GM12875 (cell line): ENCODE results near the gene MCF2L.

Source experiments
- H3K4me3 ChIP-seq: one replicate; pipeline ENCODE4 v1.5.1; 2011; ENCODE audit warnings: low read depth, low read length, control low read depth
- CTCF ChIP-seq: IDR thresholded peaks from 2 replicates; pipeline ENCODE4 v1.5.1; 2011; ENCODE audit warnings: low read depth, mild to moderate bottlenecking, control low read depth, inconsistent platforms, low read length, moderate library complexity, borderline replicate concordance; ENCODE audit not compliant: insufficient read depth

The MCF2L gene

DNA sequence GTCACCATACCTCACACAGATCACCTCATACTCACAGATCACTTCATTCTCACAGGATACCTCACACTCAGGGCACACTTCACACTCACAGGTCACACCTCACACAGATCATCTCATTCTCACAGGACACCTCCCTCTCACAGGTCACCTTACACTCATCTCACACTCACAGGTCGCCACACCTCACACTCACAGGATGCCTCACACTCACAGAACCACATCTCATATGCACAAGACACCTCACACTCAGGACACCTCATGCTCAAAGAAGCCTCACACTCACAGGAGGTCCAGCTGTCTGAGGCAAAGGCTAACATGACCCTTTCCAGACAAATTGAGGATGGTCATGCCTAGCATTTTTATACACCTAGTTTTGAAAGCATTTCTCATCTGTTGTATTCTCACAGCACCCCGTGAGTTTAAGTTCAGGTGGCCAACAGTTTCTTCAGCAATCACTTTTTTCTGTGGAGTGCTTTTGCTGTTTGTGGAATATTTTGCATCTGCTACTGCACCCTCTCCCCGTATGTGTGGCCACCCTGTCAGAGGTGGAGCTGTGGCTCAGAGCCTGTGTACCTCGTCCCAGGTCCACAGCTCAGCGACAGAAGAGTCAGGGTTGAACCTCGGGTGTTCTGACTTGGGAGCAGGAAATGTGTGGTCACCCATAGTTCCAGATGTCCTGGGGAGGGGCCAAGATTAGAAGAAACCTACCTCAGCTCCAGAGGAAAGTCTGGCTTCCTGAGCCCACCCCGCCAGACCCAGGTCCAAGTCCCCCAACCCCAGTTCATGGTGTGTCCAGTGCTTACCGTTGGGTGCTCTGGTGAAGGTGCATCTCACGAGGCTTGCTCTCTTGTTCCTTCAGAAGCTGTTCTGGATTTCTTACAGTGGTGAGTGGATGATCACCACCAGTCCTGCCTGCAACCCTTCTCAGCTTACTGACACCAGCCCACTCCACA, 144.2 kb downstream of the MCF2L start:
- H3K4me3 ChIP-seq, result no peak overlapping the region
- no peak for TF ChIP-seq CTCF

- TF ChIP-seq CTCF, result no peak
Measured at GRCh38 chr13:113113846-113114271, 144.8 kb downstream of the MCF2L start.

DNA sequence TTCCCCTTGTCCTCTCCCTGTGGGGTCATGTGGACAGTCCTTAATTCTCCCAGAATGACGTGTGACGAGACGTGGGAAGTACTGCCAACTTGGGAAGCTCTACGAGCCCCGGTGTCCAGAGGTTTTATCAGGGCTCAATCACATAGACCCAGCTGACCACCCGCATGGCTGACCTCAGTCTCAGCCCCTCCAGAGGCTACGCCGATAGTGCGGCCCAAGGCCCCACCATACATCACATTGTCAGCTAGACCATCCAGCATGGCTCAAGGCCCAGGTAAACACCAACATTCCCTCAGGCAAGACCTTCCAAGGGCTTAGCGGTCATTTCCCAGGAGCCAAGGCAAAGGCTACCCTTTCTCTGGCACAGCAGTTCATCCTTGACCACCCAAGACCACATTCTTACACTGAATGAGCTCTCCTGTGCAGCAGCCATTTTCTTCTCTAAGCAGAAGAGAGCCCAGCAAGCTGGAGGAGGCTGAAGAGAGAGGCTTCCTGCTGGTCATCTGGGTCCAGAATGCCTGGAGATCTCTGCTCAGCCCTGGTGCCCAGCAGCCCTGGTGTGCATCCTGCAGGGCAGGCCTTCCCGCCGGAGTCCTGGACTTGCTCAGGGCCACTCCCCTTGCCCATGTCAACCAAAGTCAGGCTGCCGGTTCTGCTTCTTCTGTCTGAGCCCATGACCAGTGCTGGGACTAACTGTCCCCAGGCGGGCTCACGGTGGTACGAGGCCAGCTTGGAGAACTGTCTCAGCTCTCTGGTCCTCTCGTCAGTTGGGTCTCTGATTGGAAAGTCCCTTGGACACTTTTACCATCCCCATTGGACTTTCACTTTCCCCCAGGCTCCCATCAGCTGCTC, 145.7 kb downstream of the MCF2L start:
- TF ChIP-seq CTCF, result no peak
- H3K4me3 ChIP-seq, result no peak overlapping the region

More at GRCh38 chr13:113113846-113114271, 144.8 kb downstream of the MCF2L start:
- H3K4me3 ChIP-seq, result no peak overlapping the region

DNA sequence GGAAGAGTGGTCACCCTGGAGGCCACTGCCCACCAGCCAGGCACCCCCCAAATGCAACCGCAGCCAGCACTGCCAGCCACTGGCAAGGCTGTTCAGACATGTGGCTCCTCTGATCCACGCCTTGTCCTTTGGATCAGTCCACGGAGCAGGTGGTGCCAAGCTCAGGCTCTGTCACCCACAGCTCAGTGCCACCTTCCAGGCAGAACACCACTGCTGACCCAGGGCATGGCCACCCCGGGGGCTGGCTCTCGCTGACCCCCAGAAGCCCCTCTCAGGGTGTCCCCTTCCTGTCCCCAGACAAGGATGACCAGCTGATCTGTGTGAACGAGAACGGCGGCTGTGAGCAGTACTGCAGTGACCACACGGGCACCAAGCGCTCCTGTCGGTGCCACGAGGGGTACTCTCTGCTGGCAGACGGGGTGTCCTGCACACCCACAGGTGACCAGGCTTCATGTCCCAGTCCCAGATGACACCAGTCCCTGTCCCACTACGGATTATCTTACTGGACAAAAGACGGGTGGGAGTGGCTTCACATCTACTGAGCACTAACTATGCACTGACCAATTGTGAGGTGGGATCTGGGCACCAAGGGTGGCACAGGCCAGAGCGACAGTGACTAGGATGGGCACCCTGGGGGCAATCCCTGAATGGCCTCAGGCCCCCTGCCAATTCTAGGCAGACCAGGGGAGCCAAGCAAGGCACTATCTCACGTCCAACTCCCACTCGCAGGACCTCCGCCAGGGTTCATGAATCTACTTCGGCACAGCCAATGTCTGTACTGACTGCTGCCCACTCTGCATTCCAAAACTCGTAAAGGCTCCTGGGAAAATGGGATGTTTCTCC, 146.6 kb downstream of the MCF2L start:
- TF ChIP-seq CTCF, result no peak
- no peak overlapping the region for H3K4me3 ChIP-seq

GRCh38 chr13:113116206-113116800, 147.3 kb downstream of the MCF2L start:
- no peak for TF ChIP-seq CTCF
- no peak overlapping the region for H3K4me3 ChIP-seq

DNA sequence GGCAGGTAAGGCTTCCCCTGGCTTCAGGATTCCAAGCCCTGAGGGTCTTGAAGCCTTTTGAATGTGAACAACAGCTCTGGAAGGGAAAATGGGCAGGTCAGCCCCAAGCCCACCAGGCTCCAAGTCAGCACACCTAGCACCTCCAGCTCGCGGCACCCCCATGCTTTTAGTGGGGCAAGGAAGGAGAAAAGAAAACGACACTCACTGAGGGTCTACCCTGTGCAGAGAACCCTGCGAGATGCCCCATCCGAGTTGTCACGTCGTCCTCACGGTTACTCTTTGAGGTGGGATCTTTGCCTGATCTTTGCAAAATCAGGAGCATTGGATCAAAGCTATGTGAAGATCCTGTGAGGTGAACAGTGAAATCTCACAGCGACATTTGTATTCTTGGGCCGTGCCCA, 147.9 kb downstream of the MCF2L start:
- TF ChIP-seq CTCF, result no peak

More for the DNA sequence above, 147.9 kb downstream of the MCF2L start:
- H3K4me3 ChIP-seq, result no peak overlapping the region
